Loucy (cell line): ENCODE measurements around the gene COL24A1.

Source experiments
- EZH2phosphoT487 ChIP-seq: fragments of 200-600 bp; IDR thresholded peaks from 2 replicates; pipeline ENCODE4 v1.6.1; 2018; ENCODE audit warnings: antibody characterized with exemption, mild to moderate bottlenecking, moderate library complexity, borderline replicate concordance
- TF ChIP-seq, protein P1 (sequence below): fragments of 200-600 bp; sonication (generic); conservative IDR thresholded peaks from 2 replicates; pipeline ENCODE4 v1.5.1; 2014; ENCODE audit warnings: mild to moderate bottlenecking, antibody characterized with exemption, low read length

DNA sequence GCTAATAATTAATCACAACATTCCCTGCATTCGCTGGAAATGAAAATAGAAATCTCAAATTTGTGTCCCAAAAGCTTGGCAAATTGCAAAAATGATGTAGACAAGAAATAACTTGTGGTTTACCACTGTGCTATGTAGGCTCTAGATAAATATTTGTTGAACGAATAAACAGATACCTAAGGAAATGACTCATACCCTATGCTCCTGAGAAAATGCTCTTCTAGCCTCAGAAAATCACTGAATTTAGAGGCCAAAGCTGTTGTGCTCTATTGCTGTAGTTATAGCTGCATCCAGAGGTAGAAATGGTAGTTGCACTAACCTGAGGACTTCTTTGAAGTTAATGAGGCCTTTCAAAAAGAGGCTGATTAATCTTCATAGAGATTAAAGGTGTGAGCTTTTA lies 306.3 kb downstream of the COL24A1 start:
- TF ChIP-seq, protein P1, sequence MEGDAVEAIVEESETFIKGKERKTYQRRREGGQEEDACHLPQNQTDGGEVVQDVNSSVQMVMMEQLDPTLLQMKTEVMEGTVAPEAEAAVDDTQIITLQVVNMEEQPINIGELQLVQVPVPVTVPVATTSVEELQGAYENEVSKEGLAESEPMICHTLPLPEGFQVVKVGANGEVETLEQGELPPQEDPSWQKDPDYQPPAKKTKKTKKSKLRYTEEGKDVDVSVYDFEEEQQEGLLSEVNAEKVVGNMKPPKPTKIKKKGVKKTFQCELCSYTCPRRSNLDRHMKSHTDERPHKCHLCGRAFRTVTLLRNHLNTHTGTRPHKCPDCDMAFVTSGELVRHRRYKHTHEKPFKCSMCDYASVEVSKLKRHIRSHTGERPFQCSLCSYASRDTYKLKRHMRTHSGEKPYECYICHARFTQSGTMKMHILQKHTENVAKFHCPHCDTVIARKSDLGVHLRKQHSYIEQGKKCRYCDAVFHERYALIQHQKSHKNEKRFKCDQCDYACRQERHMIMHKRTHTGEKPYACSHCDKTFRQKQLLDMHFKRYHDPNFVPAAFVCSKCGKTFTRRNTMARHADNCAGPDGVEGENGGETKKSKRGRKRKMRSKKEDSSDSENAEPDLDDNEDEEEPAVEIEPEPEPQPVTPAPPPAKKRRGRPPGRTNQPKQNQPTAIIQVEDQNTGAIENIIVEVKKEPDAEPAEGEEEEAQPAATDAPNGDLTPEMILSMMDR, result peak; percentile 40; the same call in 1 of the 2 replicates
- TF ChIP-seq EZH2phosphoT487, result no peak
